ENCODE data around the gene GLT1D1. TPM values are rescaled to one million over a fixed set of nuclear protein-coding genes. Genes with fewer than 3 reads are reported as not detected.

The GLT1D1 gene
- total and polyA plus RNA-seq, 2 experiments from 2014 or later: 1.4 to 4.4 TPM

- H3K4me3 Mint-ChIP-seq: no peak overlapping the region
- Histone ChIP-seq H3K36me3 (ENCODE audit: insufficient read depth) (no peaks in the 10 kb centered on the region), H3K9me2 (ENCODE audit: insufficient read depth) (no peaks in the 10 kb centered on the region), H3K4me3 (no peak overlapping the region), H4K20me1 (replicated peaks; ENCODE audit: insufficient read depth) (no peaks in the 10 kb centered on the region), H3K27ac (ENCODE audit: low read depth) (no peak overlapping the region), H3K27me3 (ENCODE audit: insufficient read depth) (no peaks in the 10 kb centered on the region), H3K4me1 (ENCODE audit: insufficient read depth) (no peaks in the 10 kb centered on the region), H3F3A (replicated peaks; ENCODE audit: low read depth) (no peaks in the 10 kb centered on the region), H3K4me2 (no peak overlapping the region), H2AFZ (no peak overlapping the region), H3K79me2 (replicated peaks; ENCODE audit: insufficient read depth) (no peaks in the 10 kb centered on the region)
- ATAC-seq (no peak), DNase-seq (ENCODE audit: low spot score) (no peak)
- H3K27me3 Mint-ChIP-seq (ENCODE audit: insufficient read depth, low read depth, poor library complexity): peaks cover 6% of the 10 kb centered on the region
- H3K9me3 Mint-ChIP-seq: peaks cover 91% of the 10 kb centered on the region
- TF ChIP-seq NANOG (IDR thresholded peaks at IDR 0.05; ENCODE audit: borderline replicate concordance) (no peak), ZNF331 (CRISPR knock-in tag; IDR thresholded peaks at IDR 0.05; ENCODE audit: low read depth) (no peak), CREB1 (CRISPR knock-in tag; IDR thresholded peaks at IDR 0.05; ENCODE audit: low read depth) (no peak), POLR2AphosphoS5 (IDR thresholded peaks at IDR 0.05; ENCODE audit: low read depth) (no peak), ZNF114 (CRISPR knock-in tag; IDR thresholded peaks at IDR 0.05) (no peak), REST (IDR thresholded peaks at IDR 0.05; ENCODE audit: unreplicated experiment) (no peak), EZH2 (IDR thresholded peaks at IDR 0.05; ENCODE audit: low read depth, unreplicated experiment) (no peak), STAT1 (IDR thresholded peaks at IDR 0.05; ENCODE audit: unreplicated experiment) (no peak)
- TF ChIP-seq, protein P1, sequence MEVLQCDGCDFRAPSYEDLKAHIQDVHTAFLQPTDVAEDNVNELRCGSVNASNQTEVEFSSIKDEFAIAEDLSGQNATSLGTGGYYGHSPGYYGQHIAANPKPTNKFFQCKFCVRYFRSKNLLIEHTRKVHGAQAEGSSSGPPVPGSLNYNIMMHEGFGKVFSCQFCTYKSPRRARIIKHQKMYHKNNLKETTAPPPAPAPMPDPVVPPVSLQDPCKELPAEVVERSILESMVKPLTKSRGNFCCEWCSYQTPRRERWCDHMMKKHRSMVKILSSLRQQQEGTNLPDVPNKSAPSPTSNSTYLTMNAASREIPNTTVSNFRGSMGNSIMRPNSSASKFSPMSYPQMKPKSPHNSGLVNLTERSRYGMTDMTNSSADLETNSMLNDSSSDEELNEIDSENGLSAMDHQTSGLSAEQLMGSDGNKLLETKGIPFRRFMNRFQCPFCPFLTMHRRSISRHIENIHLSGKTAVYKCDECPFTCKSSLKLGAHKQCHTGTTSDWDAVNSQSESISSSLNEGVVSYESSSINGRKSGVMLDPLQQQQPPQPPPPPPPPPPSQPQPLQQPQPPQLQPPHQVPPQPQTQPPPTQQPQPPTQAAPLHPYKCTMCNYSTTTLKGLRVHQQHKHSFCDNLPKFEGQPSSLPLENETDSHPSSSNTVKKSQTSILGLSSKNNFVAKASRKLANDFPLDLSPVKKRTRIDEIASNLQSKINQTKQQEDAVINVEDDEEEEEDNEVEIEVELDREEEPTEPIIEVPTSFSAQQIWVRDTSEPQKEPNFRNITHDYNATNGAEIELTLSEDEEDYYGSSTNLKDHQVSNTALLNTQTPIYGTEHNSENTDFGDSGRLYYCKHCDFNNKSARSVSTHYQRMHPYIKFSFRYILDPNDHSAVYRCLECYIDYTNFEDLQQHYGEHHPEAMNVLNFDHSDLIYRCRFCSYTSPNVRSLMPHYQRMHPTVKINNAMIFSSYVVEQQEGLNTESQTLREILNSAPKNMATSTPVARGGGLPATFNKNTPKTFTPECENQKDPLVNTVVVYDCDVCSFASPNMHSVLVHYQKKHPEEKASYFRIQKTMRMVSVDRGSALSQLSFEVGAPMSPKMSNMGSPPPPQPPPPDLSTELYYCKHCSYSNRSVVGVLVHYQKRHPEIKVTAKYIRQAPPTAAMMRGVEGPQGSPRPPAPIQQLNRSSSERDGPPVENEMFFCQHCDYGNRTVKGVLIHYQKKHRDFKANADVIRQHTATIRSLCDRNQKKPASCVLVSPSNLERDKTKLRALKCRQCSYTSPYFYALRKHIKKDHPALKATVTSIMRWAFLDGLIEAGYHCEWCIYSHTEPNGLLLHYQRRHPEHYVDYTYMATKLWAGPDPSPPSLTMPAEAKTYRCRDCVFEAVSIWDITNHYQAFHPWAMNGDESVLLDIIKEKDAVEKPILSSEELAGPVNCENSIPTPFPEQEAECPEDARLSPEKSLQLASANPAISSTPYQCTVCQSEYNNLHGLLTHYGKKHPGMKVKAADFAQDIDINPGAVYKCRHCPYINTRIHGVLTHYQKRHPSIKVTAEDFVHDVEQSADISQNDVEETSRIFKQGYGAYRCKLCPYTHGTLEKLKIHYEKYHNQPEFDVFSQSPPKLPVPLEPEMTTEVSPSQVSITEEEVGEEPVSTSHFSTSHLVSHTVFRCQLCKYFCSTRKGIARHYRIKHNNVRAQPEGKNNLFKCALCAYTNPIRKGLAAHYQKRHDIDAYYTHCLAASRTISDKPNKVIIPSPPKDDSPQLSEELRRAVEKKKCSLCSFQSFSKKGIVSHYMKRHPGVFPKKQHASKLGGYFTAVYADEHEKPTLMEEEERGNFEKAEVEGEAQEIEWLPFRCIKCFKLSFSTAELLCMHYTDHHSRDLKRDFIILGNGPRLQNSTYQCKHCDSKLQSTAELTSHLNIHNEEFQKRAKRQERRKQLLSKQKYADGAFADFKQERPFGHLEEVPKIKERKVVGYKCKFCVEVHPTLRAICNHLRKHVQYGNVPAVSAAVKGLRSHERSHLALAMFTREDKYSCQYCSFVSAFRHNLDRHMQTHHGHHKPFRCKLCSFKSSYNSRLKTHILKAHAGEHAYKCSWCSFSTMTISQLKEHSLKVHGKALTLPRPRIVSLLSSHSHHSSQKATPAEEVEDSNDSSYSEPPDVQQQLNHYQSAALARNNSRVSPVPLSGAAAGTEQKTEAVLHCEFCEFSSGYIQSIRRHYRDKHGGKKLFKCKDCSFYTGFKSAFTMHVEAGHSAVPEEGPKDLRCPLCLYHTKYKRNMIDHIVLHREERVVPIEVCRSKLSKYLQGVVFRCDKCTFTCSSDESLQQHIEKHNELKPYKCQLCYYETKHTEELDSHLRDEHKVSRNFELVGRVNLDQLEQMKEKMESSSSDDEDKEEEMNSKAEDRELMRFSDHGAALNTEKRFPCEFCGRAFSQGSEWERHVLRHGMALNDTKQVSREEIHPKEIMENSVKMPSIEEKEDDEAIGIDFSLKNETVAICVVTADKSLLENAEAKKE (CRISPR knock-in tag; IDR thresholded peaks at IDR 0.05): no peak
- no peak overlapping the region for H3K27ac Mint-ChIP-seq
- peaks cover 47% of the 10 kb centered on the region for H3K36me3 Mint-ChIP-seq (ENCODE audit: low read depth)
- H3K4me1 Mint-ChIP-seq: no peaks in the 10 kb centered on the region
These were observed 141.6 kb downstream of the GLT1D1 start for GRCh38 chr12:128994856-128995255.
